CD4-positive, alpha-beta T cell treated with Interleukin-21 for 1 hour (primary cell): Measurements from ENCODE around the gene SPATA2L.

Experiments
- DNase-seq: peaks from one replicate; pipeline ENCODE4 v3.0.0-alpha.2; 2020

SPATA2L gene

GRCh38 chr16:89727406-89728120 lies 26.1 kb upstream of the SPATA2L start:
- DNase-seq, result no peak

GRCh38 chr16:89723279-89724250 lies 22.1 kb upstream of the SPATA2L start:
- DNase-seq, result peak; percentile 89

- peak; percentile 81 for DNase-seq
These were observed 21.1 kb upstream of the SPATA2L start for GRCh38 chr16:89722392-89723278.

GRCh38 chr16:89721546-89722391 lies 20.3 kb upstream of the SPATA2L start:
- DNase-seq, result peak; percentile 93

GRCh38 chr16:89720813-89721545 lies 19.5 kb upstream of the SPATA2L start, which contains the start of the genes VPS9D1 and ZNF276:
VPS9D1 (minus strand) TSS chr16:89720898; CDS start chr16:89720861, 37 bp downstream.
ZNF276 (plus strand) TSS chr16:89721537; CDS start chr16:89721641, 104 bp downstream.
- peak; percentile 85 for DNase-seq

- DNase-seq, result no peak
These were observed 19.0 kb upstream of the SPATA2L start for GRCh38 chr16:89720551-89720812.

GRCh38 chr16:89717688-89718505 lies 16.4 kb upstream of the SPATA2L start:
- no peak for DNase-seq

GRCh38 chr16:89716916-89717687 lies 15.6 kb upstream of the SPATA2L start:
- DNase-seq, result no peak

GRCh38 chr16:89716493-89716892 lies 15.0 kb upstream of the SPATA2L start:
- DNase-seq, result no peak

GRCh38 chr16:89712274-89712781 lies 10.8 kb upstream of the SPATA2L start:
- no peak for DNase-seq

- peak; percentile 66 for DNase-seq
These were observed 10.2 kb upstream of the SPATA2L start for GRCh38 chr16:89711601-89712273.

GRCh38 chr16:89710709-89711564 lies 9.4 kb upstream of the SPATA2L start:
- DNase-seq, result no peak

- DNase-seq, result no peak
These were observed 8.4 kb upstream of the SPATA2L start for GRCh38 chr16:89709716-89710432.

- DNase-seq, result no peak
These were observed 7.7 kb upstream of the SPATA2L start for GRCh38 chr16:89709166-89709565.

GRCh38 chr16:89708481-89708931 lies 7.0 kb upstream of the SPATA2L start:
- DNase-seq, result no peak

- no peak for DNase-seq
These were observed 6.2 kb upstream of the SPATA2L start for GRCh38 chr16:89707695-89708094.
